Measurements from ENCODE around the gene CARS1.
"Not testable (repeated sequence)": the region's sequence is repeated elsewhere in the genome, so short reads cannot be mapped to it uniquely, and the experiment has no call there.

CARS1 gene

GRCh38 chr11:3063876-3064275 is 6.7 kb upstream of the CARS1 start:
- not testable (repeated sequence) for DNase-seq (ENCODE audit: low spot score); FAIRE-seq

- not testable (repeated sequence) for DNase-seq (ENCODE audit: low spot score); FAIRE-seq
These were observed 6.2 kb upstream of the CARS1 start for GRCh38 chr11:3063432-3063831.

- DNase-seq (ENCODE audit: low spot score): no peak
- FAIRE-seq: no peak
These were observed 3.3 kb upstream of the CARS1 start for GRCh38 chr11:3060436-3061025.

- FAIRE-seq (no peak), DNase-seq (ENCODE audit: low spot score) (peak; percentile 46)
These were observed 1.8 kb upstream of the CARS1 start for GRCh38 chr11:3058753-3059664.

- DNase-seq (ENCODE audit: low spot score): peak; percentile 26
- no peak for FAIRE-seq
These were observed 741 bp downstream of the CARS1 start for GRCh38 chr11:3056296-3057068.

- FAIRE-seq (no peak), DNase-seq (ENCODE audit: low spot score) (no peak)
These were observed 1.3 kb downstream of the CARS1 start for GRCh38 chr11:3055891-3056290.

GRCh38 chr11:3052567-3052966 is 4.7 kb downstream of the CARS1 start:
- no peak for FAIRE-seq
- no peak for DNase-seq (ENCODE audit: low spot score)

GRCh38 chr11:3052109-3052479 is 5.1 kb downstream of the CARS1 start:
- DNase-seq (ENCODE audit: low spot score) (no peak), FAIRE-seq (no peak)

- DNase-seq (ENCODE audit: low spot score): no peak
- no peak for FAIRE-seq
These were observed 5.8 kb downstream of the CARS1 start for GRCh38 chr11:3051196-3052108.

GRCh38 chr11:3050386-3051195 is 6.6 kb downstream of the CARS1 start:
- DNase-seq (ENCODE audit: low spot score) (no peak), FAIRE-seq (peak; percentile 66)

- FAIRE-seq (peak; percentile 72), DNase-seq (ENCODE audit: low spot score) (peak; percentile 97)
These were observed 7.6 kb downstream of the CARS1 start for GRCh38 chr11:3049430-3050243.

- FAIRE-seq (no peak), DNase-seq (ENCODE audit: low spot score) (no peak)
These were observed 9.6 kb downstream of the CARS1 start for GRCh38 chr11:3047637-3048036.

GRCh38 chr11:3046641-3047040 is 10.6 kb downstream of the CARS1 start:
- DNase-seq (ENCODE audit: low spot score) (no peak), FAIRE-seq (no peak)

GRCh38 chr11:3046190-3046589 is 11.0 kb downstream of the CARS1 start:
- FAIRE-seq: no peak
- DNase-seq (ENCODE audit: low spot score): no peak

- FAIRE-seq (no peak), DNase-seq (ENCODE audit: low spot score) (no peak)
These were observed 12.3 kb downstream of the CARS1 start for GRCh38 chr11:3044915-3045314.

- FAIRE-seq: no peak
- DNase-seq (ENCODE audit: low spot score): no peak
These were observed 13.2 kb downstream of the CARS1 start for GRCh38 chr11:3044004-3044403.

- DNase-seq (ENCODE audit: low spot score) (no peak), FAIRE-seq (no peak)
These were observed 13.8 kb downstream of the CARS1 start for GRCh38 chr11:3043315-3043871.

- DNase-seq (ENCODE audit: low spot score) (no peak), FAIRE-seq (no peak)
These were observed 14.5 kb downstream of the CARS1 start for GRCh38 chr11:3042496-3043314.

All from urothelium cell line (cell line).